ENCODE results near the gene RETNLB.

Gene RETNLB

GRCh38 chr3:108775649-108776048 lies 18.4 kb upstream of the RETNLB start:
- DNase-seq (ENCODE audit: low read depth): no peak
- no peak for TF ChIP-seq CTCF (conservative IDR thresholded peaks at IDR 0.05; ENCODE audit: low read depth, low read length)
- H3K4me3 ChIP-seq (ENCODE audit: low read length): no peak overlapping the region

- TF ChIP-seq CTCF (conservative IDR thresholded peaks at IDR 0.05; ENCODE audit: low read depth, low read length): no peak
- H3K4me3 ChIP-seq (ENCODE audit: low read length): no peak overlapping the region
- DNase-seq (ENCODE audit: low read depth): no peak
Observed at GRCh38 chr3:108767253-108767652, 10.0 kb upstream of the RETNLB start.

- no peak for TF ChIP-seq CTCF (conservative IDR thresholded peaks at IDR 0.05; ENCODE audit: low read depth, low read length)
- DNase-seq (ENCODE audit: low read depth): no peak
- no peak overlapping the region for H3K4me3 ChIP-seq (ENCODE audit: low read length)
Observed at GRCh38 chr3:108755686-108756085, 1.5 kb downstream of the RETNLB start.

GRCh38 chr3:108744762-108745161 lies 12.4 kb downstream of the RETNLB start:
- DNase-seq (ENCODE audit: low read depth): no peak
- no peak overlapping the region for H3K4me3 ChIP-seq (ENCODE audit: low read length)
- no peak for TF ChIP-seq CTCF (conservative IDR thresholded peaks at IDR 0.05; ENCODE audit: low read depth, low read length)

- H3K4me3 ChIP-seq (ENCODE audit: low read length): no peak overlapping the region
- no peak for DNase-seq (ENCODE audit: low read depth)
- no peak for TF ChIP-seq CTCF (conservative IDR thresholded peaks at IDR 0.05; ENCODE audit: low read depth, low read length)
Observed at GRCh38 chr3:108742929-108743328, 14.3 kb downstream of the RETNLB start.

GRCh38 chr3:108736821-108737220 lies 20.4 kb downstream of the RETNLB start:
- no peak for DNase-seq (ENCODE audit: low read depth)
- H3K4me3 ChIP-seq (ENCODE audit: low read length): no peak overlapping the region
- TF ChIP-seq CTCF (conservative IDR thresholded peaks at IDR 0.05; ENCODE audit: low read depth, low read length): no peak

- DNase-seq (ENCODE audit: low read depth): no peak
- TF ChIP-seq CTCF (conservative IDR thresholded peaks at IDR 0.05; ENCODE audit: low read depth, low read length): no peak
- no peak overlapping the region for H3K4me3 ChIP-seq (ENCODE audit: low read length)
Observed at GRCh38 chr3:108728934-108729333, 28.3 kb downstream of the RETNLB start.
